OCI-LY3 (cell line): ENCODE measurements around the gene KIF18A.

Experiments used
- H2AFZ ChIP-seq: fragments of 200-600, 300-600 bp; shearing (Covaris generic); 2 replicates; pipeline ENCODE4 v1.6.0; 2014; ENCODE audit warnings: antibody characterized with exemption, low read depth, low read length
- H3K27ac ChIP-seq: fragments of 200-600, 300-600 bp; sonication (generic); 2 replicates; pipeline ENCODE4 v1.5.1; 2014; ENCODE audit warnings: mild to moderate bottlenecking, low read length, moderate library complexity, mixed read lengths
- H3K27me3 ChIP-seq: fragments of 200-600, 300-600 bp; sonication (generic); 2 replicates; pipeline ENCODE4 v1.6.1; 2014; ENCODE audit warnings: low read depth, low read length, mixed read lengths
- H3K36me3 ChIP-seq: fragments of 200-600, 300-600 bp; sonication (generic); replicated peaks from 2 replicates; pipeline ENCODE3; 2014; ENCODE audit warnings: low read depth, low read length, mixed read lengths
- H3K4me1 ChIP-seq: fragments of 300-600, 200-600 bp; sonication (generic); 2 replicates; pipeline ENCODE4 v1.6.1; 2014; ENCODE audit warnings: low read length, mixed read lengths
- H3K4me2 ChIP-seq: fragments of 200-600, 300-600 bp; sonication (generic); 2 replicates; pipeline ENCODE4 v1.6.1; 2014; ENCODE audit warnings: low read length, mixed read lengths
- H3K4me3 ChIP-seq: fragments of 300-600, 200-600 bp; sonication (generic); 2 replicates; pipeline ENCODE4 v1.5.1; 2014; ENCODE audit warnings: antibody characterized with exemption, mild to moderate bottlenecking, low read length, moderate library complexity
- H3K79me2 ChIP-seq: fragments of 300-600, 200-600 bp; shearing (Covaris generic); 2 replicates; pipeline ENCODE4 v1.6.1; 2014; ENCODE audit warnings: mild to moderate bottlenecking, low read length, mixed read lengths
- H3K9ac ChIP-seq: fragments of 300-600, 200-600 bp; shearing (Covaris generic); 2 replicates; pipeline ENCODE4 v1.6.0; 2014; ENCODE audit warnings: mild to moderate bottlenecking, low read length, moderate library complexity
- H3K9me3 ChIP-seq: fragments of 200-600, 300-600 bp; shearing (Covaris generic); 2 replicates; pipeline ENCODE4 v1.6.1; 2014; ENCODE audit warnings: low read length, mixed read lengths; ENCODE audit not compliant: insufficient read depth
- H4K20me1 ChIP-seq: fragments of 200-600, 300-600 bp; sonication (generic); 2 replicates; pipeline ENCODE4 v1.6.1; 2016; ENCODE audit warnings: low read length, mixed read lengths; ENCODE audit not compliant: insufficient read depth
- EZH2phosphoT487 ChIP-seq: fragments of 200-600 bp; shearing (Covaris generic); IDR thresholded peaks from 2 replicates; pipeline ENCODE4 v1.6.1; 2018; ENCODE audit warnings: antibody characterized with exemption, mixed run types, low read depth
- TF ChIP-seq, protein P1 (sequence below): fragments of 200-600, 300-600 bp; sonication (generic); IDR thresholded peaks from 2 replicates; pipeline ENCODE4 v1.5.1; 2014; ENCODE audit warnings: antibody characterized with exemption, low read length, low read depth

Gene KIF18A

DNA sequence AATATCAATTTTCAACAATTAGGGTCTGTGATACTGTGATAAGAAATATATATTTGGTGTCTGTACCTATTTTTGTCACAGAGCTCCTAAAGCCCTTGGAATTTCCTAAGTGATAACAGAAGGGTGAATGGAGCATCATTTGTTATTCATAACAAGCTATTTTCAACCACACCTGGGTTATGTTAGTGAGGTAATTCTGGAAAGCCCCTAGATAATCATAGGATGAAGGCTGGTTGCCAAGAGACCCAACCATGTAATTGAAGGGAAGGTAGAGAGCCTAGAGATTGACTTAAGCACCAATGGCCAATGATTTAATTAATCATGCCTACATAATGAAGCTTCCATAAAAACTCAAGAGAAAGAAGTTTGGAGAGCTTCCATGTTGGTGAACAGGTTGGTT, 109.4 kb downstream of the KIF18A start:
- Histone ChIP-seq H3K4me2 (no peak overlapping the region), H3K27ac (no peak overlapping the region), H3K36me3 (peaks cover 32% of the 10 kb centered on the region), H3K4me1 (no peaks in the 10 kb centered on the region), H3K9ac (no peak overlapping the region), H2AFZ (no peak overlapping the region), H3K27me3 (no peaks in the 10 kb centered on the region), H4K20me1 (no peaks in the 10 kb centered on the region), H3K9me3 (peaks cover 14% of the 10 kb centered on the region; the same call in 1 of the 2 replicates), H3K4me3 (no peak overlapping the region), H3K79me2 (no peaks in the 10 kb centered on the region)
- TF ChIP-seq, protein P1, sequence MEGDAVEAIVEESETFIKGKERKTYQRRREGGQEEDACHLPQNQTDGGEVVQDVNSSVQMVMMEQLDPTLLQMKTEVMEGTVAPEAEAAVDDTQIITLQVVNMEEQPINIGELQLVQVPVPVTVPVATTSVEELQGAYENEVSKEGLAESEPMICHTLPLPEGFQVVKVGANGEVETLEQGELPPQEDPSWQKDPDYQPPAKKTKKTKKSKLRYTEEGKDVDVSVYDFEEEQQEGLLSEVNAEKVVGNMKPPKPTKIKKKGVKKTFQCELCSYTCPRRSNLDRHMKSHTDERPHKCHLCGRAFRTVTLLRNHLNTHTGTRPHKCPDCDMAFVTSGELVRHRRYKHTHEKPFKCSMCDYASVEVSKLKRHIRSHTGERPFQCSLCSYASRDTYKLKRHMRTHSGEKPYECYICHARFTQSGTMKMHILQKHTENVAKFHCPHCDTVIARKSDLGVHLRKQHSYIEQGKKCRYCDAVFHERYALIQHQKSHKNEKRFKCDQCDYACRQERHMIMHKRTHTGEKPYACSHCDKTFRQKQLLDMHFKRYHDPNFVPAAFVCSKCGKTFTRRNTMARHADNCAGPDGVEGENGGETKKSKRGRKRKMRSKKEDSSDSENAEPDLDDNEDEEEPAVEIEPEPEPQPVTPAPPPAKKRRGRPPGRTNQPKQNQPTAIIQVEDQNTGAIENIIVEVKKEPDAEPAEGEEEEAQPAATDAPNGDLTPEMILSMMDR = no peak
- TF ChIP-seq EZH2phosphoT487 = no peak

DNA sequence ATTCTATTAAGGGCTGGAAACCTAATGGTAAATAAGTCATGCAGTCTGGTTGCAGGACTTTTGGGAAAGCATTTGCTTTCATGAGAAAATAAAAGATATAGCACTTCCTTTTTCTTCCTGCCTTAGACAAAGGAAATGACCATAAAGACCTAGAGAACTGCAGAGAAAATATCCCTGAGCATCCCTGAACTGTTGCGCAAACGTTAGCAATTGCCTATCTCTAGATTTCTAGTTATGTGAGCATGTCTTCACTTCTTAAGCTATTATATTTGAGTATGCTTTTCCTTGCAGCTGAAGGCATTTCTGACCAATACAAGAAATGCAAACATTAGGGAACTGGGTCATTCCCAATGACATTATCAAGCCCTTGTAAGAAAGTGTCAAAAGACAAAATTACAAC, 110.6 kb downstream of the KIF18A start:
- H3K27ac ChIP-seq = no peak overlapping the region
- H3K9me3 ChIP-seq = 0 out of 2 replicates have a peak, but pooled peaks cover 8% of the 10 kb centered on the region
- H3K79me2 ChIP-seq = no peaks in the 10 kb centered on the region
- H3K9ac ChIP-seq = no peak overlapping the region
- H3K36me3 ChIP-seq = peaks cover 24% of the 10 kb centered on the region
- H4K20me1 ChIP-seq = no peaks in the 10 kb centered on the region
- TF ChIP-seq, protein P1 = no peak
- TF ChIP-seq EZH2phosphoT487 = no peak
- no peaks in the 10 kb centered on the region for H3K4me1 ChIP-seq
- H3K4me2 ChIP-seq = no peak overlapping the region
- H3K4me3 ChIP-seq = no peak overlapping the region
- H2AFZ ChIP-seq = no peak overlapping the region
- H3K27me3 ChIP-seq = no peaks in the 10 kb centered on the region

DNA sequence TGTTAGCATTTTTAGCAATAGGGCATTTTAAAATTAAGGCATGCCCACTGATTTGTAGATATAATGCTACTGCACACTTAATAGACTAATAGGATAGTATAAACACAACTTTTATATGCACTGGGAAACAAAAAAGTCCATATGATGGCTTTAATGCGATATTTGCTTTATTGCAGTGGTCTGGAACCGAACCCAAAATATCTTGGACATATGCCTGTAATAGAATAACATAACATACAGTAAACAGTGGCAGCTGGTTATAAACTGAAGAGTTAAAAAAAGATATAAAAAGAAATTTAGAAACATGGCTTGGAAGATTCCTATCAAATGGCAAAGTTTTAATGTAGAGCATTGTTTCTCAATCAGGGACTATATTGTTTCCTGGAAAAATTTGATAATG, 111.9 kb downstream of the KIF18A start:
- Histone ChIP-seq H3K27me3 (no peaks in the 10 kb centered on the region), H2AFZ (no peak overlapping the region), H3K27ac (no peak overlapping the region), H3K9me3 (0 out of 2 replicates have a peak, but pooled peaks cover 8% of the 10 kb centered on the region), H4K20me1 (no peaks in the 10 kb centered on the region), H3K36me3 (peaks cover 17% of the 10 kb centered on the region), H3K4me3 (no peak overlapping the region), H3K4me2 (no peak overlapping the region), H3K79me2 (no peaks in the 10 kb centered on the region), H3K9ac (no peak overlapping the region), H3K4me1 (no peaks in the 10 kb centered on the region)
- TF ChIP-seq, protein P1 = no peak
- no peak for TF ChIP-seq EZH2phosphoT487

DNA sequence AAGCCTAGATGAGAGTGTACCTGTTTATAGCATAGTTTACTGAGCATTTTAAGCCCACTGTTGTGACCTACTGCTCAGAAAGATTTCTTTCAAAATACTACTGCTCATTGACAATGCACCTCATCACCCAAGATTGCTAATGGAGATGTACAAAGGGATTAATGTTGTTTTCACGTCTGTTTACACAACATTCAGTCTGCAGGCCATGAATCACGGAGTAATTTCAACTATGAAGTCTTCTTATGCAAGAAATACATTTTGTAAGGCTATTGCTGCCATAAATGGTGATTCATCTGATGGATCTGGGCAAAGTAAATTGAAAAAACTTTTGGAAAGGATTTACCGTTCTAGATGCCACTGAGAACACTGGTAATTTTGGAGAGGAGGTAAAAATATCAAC, 112.9 kb downstream of the KIF18A start:
- H3K27ac ChIP-seq = no peak overlapping the region
- no peak overlapping the region for H3K4me2 ChIP-seq
- H3K9ac ChIP-seq = no peak overlapping the region
- TF ChIP-seq EZH2phosphoT487 = no peak
- TF ChIP-seq, protein P1 = no peak
- 0 out of 2 replicates have a peak, but pooled peaks cover 8% of the 10 kb centered on the region for H3K9me3 ChIP-seq
- H3K4me3 ChIP-seq = no peak overlapping the region
- no peaks in the 10 kb centered on the region for H3K4me1 ChIP-seq
- no peak overlapping the region for H2AFZ ChIP-seq
- H3K36me3 ChIP-seq = peaks cover 14% of the 10 kb centered on the region
- H4K20me1 ChIP-seq = no peaks in the 10 kb centered on the region
- H3K27me3 ChIP-seq = no peaks in the 10 kb centered on the region
- H3K79me2 ChIP-seq = no peaks in the 10 kb centered on the region
